GM18498 (cell line): ENCODE data around the gene SNX27.
"Not testable (repeated sequence)": the region's sequence is repeated elsewhere in the genome, so short reads cannot be mapped to it uniquely, and the experiment has no call there.

Experiments
- ATAC-seq: cut with Tn5 transposase; IDR thresholded peaks from one replicate; pipeline ENCODE4 v1.9.1; 2021; ENCODE audit warnings: mild to moderate bottlenecking, moderate library complexity; ENCODE audit not compliant: unreplicated experiment

The SNX27 gene

DNA sequence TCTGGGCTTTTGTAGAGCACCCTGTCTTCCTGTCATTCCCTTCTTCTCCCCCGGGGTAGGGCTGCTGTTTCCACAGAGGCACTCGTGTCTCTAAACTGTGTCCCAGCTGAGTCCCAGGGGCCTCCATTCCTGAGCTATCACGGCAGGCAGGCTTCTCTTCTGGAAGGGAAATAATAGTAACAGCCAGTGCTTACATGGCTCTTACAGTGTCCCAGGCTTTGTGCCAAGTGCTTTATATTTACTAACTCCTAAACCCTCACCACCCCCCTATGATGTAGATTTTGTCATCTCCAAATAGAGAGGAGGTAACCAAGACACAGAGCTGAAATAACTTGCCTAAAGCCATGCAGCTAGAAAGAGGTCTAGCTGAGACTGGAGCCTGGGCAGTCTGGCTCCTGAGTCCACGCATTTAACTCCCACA, 106.2 kb downstream of the SNX27 start:
- no peak for ATAC-seq

- no peak for ATAC-seq
Observed at GRCh38 chr1:151718666-151719065, 106.8 kb downstream of the SNX27 start.

- ATAC-seq, result no peak
Observed at GRCh38 chr1:151720125-151720524, 108.3 kb downstream of the SNX27 start.

GRCh38 chr1:151720554-151720953, 108.7 kb downstream of the SNX27 start:
- peak; percentile 66 for ATAC-seq

DNA sequence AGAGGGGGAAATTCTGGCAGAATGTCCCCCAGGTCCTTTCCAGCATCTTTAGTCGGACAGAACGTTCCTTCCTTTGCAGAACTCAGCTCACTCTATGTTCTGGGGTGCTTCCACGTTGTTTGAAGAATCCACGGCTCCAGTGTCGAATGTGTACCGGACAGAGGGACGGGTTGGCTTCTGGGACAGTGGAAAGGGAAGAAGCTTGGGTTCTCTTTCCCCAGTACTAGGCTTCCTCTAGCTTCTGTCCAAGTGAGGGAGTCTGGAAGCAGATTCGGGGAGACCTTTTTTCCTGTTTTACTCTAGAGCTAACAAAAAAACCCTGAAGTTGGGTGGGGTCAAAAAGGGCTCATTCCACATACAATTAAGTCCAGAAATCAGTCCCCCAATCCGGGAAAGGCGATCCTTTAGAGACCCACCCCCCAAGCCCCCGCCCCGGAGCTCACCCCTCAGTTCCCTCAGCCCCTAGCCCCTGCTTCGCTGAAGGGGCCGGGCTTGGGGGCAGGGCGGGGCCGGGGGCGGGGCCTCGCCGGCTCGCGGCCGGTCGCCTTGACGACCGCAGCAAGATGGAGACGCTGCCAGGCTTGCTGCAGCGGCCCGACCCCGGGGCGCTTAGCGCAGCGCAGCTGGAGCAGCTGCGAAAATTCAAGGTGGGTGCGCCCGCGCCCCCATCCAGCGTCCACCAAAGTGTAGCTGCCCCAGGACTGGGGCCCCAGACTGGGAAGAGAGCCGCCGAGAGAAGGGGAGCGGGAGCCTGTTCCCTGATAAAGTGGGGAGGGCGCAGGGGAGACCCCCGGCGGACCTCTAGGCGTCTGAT, 109.3 kb downstream of the SNX27 start, which contains the start of gene RIIAD1:
RIIAD1 (plus strand) TSS at position 549 of the 814 bp plus-strand sequence; CDS start at position 564, 15 bp downstream.
- ATAC-seq, result no peak

GRCh38 chr1:151721788-151722510, 110.1 kb downstream of the SNX27 start:
- ATAC-seq, result no peak

GRCh38 chr1:151723726-151724370, 112.0 kb downstream of the SNX27 start:
- no peak for ATAC-seq

DNA sequence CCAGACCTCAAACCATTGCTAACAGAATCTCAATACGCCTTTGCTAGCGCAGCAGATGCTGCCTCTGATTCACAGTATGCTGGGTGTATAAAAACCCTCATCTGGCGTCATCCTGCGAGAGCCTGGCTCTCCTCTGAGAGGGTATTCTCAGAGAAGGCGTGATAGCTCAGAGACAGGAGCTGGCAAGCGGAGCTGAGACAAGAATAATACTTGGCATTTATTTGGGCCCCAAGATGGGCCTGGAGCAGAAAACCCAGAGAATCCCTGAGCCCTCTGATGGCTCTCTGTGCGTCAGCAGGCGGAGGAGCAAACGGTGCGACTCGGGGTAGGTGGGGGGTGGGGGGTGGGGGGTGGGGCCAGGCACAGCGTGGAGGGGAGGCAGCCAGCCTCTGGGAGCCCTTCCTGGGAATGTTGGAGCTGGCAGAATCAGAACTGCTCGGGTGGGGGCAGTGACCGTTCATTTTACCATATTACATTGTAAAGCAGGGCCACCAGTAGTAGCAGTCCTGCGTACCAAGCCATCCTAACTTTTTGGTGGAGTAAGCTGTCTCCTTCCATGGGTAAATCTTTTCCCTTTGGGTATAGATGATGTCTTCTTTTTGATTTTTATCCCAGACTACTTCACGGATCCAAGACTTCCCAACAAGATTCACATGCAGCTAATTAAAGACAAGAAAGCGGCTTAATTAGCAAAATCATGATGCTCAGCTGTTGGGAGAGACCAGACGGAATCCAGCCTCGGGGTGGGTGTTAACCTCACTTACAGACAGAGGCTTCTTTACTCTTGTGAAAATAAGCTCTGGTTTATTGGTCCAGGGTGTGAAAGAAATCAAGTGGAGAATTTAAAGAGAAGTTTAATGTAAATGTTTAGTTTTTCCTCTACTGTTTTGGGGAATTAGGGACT, 116.6 kb downstream of the SNX27 start:
- no peak for ATAC-seq

DNA sequence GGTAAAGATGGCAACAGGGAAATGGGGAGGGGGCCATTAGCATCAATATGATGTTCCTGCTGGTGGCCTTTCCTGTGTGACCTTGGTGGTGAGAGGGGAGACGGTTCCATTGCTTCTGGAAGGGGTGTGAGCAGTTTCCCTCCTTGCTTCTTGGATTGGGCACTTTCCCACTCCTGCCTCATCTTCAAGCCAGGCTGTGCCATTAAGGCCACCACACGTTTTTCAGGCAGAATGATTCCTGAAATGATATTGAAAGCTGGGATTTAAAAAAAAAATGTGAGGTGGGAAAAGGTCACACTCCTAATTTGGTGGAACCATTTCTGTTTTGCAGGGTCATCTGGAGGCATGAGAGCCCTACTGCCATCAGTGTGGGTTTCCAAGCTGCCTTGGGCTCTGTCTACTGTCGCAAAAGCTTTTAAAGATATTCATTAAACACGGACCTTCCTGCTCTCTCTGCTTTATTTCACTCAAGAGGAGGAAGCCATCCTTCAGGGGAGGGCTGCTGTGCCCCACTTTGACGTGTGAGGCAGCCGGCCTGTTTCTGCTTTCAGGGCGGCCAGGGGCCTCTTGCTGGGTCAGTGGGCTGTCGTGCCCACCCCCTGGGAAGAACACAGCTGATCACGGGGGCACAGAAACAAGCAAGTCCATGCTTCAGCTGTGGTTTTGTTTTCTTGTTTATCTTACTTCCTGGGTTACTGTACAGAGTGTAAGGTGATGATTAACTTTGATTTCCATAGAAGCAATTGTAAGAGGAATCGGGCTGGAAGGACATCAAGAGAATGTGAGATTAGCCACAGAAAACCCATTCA, 117.5 kb downstream of the SNX27 start:
- ATAC-seq, result no peak

DNA sequence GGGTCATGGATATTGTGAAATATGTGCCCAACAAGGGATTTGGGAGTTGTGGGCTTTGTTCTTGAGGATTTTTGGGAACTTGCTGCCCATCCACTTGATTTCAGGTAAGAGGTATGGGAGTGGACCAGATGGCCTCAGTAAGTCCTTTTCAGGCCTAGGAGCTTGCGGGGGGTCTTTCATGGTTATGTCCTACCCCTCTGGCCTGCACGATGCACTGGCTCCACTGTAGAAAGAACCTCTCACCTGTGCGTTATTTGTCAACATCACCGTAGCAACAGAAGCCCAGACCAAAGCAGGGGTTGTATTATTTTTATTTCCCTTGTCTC, 118.1 kb downstream of the SNX27 start:
- no peak for ATAC-seq

DNA sequence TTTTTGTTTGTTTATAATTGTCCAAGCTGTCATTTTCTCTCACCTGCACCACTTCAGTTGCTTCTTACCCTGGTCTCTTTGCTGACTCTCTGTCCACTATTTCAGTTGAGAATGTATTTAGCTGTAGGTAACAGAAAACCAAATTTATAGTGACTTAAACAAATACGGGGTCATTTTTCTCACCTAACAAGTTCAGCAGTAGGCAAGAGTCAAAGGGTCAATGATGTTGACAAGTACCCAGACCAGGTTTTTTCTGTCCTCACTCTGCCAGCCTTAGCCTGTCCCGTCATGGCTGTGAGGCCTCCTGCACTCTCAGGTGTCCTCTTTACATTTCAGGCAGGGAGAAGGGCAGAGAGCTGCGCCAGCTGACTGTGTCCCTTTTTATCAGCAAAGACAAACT, 121.3 kb downstream of the SNX27 start:
- ATAC-seq, result no peak

DNA sequence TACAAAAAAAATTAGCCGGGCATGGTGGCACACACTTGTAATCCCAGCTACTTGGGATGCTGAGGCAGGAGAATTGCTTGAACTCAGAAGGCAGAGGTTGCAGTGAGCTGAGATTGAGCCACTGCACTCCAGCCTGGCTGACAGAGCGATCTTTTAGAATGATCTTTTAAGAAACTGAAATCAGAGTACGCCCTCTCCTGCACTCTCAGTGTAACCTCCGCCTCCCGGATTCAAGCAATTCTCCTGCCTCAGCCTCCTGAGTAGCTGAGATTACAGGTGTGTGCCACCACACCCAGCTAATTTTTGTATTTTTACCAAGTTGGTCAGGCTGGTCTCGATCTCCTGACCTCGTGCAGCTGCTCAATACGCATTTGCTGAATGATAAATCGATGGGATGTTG, 122.1 kb downstream of the SNX27 start:
- not testable (repeated sequence) for ATAC-seq

DNA sequence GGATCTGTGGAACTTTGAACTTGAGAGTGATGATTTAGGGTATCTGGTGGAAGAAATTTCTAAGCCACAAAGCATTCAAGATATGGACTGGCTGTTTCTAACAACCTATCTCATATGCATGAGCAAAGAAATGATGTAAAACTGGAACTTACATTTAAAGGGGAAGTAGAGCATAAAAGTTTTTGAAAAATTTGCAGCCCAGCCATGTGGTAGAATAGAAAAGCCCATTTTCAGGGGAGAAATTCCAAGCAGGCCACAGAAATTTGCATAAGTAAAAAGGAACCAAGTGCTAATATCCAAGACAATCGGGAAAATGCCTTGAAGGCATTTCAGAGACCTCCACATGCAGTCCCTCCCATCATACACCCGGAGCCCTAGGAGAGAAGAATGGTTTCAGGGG, 125.2 kb downstream of the SNX27 start:
- ATAC-seq, result no peak

GRCh38 chr1:151737479-151737878, 125.6 kb downstream of the SNX27 start:
- no peak for ATAC-seq

DNA sequence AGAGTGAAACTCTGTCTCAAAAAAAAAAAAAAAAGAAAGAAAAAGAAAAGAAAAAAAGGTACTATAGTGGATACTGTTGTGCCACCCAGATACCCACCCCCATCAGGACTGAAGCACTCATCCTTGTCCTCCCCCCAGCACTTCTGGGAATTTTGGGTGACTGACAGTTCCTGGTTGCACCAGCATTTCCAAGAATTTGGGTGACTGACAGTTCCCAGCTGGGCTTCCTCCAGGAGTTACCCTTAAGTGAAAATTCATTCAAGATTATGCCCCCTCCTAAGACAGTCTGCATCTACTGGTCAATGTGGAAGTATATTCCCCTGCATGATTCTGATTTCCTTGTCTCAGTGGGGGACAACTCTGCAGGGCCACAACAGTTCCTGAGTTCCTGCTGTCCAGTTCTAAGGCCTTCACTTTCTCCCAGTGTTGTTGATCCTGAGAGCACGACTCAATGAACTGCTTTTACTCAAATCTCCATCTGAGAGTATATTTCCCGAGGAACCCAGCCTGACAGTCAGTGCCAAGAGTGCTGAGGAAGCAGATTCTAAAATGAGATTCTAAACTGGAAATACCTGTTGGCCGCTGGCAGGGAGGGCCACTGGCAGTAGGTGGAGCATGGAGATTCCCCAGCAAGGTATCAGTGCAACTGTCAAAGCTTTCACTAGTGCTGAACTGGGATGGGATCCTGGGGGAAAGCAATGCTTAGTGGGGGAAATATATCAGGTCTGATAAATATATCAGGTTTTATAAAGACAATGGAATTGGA, 127.9 kb downstream of the SNX27 start:
- ATAC-seq, result no peak

DNA sequence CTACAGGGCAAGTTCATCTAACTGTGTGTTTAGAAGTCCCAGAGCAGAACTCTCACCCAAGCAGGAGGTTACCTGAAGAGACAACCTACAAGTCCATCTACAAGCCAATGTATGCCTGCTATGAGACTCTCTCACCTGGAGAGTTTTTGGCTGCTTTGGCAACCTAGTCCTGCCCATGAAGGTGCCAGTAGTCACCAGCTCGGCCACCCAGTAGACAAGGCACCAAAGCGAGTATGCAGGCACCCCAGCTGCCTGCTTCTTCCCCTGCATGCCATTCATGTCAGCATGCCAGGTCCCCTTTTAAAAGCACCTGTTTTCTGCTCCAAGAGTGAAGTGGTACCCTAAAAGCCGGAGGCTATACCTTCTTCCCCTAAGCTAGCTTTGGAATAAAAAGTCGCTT, 129.7 kb downstream of the SNX27 start:
- no peak for ATAC-seq
